GM21717 (cell line): Measurements from ENCODE around the gene ROR1.

ENCODE experiments used
- ATAC-seq: cut with Tn5 transposase; IDR thresholded peaks from one replicate; pipeline ENCODE4 v1.9.1; 2021; ENCODE audit warnings: mild to moderate bottlenecking, moderate library complexity; ENCODE audit not compliant: unreplicated experiment

Gene ROR1

GRCh38 chr1:63877816-63878215 is 104.0 kb downstream of the ROR1 start:
- ATAC-seq = no peak

GRCh38 chr1:63878932-63879331 is 105.1 kb downstream of the ROR1 start:
- no peak for ATAC-seq

DNA sequence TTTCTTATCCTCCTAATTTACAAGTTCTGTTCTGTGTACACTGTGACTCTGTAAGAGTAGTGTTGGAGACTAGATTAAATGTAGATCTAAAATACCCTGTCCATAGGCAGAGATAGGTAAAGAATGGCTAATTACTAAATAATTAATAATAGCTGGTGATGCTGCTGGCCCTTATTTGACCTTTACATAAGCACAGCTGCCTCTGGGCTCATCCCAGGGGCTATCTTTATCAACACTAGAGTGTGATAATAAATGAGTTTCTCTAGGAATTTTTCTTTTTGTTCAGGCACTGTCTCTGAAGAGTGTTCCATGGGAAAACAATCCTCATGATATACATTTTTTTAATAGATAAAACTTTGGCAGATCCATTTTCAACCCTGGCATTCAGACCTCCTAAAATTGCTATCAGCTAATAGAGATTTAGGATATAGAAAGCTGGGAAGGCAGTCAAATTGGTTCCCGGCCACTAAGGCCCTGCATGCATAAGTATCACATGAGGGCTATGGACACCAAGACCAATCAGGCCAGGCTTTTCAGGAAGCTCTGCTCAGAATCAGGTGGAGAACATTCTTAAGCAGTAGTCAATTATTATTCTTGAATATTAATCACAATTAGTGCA is 107.2 kb downstream of the ROR1 start:
- ATAC-seq = no peak

- no peak for ATAC-seq
Measured at GRCh38 chr1:63882048-63882704, 108.4 kb downstream of the ROR1 start.

- no peak for ATAC-seq
Measured at GRCh38 chr1:63883494-63884235, 109.8 kb downstream of the ROR1 start.

GRCh38 chr1:63884486-63884885 is 110.7 kb downstream of the ROR1 start:
- no peak for ATAC-seq

DNA sequence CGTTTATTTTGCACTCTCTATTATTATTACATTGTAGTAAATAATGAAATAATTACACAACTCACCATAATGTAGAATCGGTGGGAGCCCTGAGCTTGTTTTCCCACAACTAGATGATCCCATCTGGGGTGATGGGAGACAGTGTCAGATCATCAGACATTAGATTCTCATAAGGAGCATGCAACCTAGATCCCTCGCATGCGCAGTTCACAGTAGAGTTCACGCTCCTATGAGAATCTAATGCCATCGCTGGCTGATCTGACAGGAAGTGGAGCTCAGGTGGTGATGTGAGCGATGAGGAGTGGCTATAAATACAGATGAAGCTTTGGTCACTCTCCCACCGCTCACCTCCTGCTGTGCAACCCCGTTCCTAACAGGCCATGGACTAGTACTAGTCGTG is 112.1 kb downstream of the ROR1 start:
- no peak for ATAC-seq

DNA sequence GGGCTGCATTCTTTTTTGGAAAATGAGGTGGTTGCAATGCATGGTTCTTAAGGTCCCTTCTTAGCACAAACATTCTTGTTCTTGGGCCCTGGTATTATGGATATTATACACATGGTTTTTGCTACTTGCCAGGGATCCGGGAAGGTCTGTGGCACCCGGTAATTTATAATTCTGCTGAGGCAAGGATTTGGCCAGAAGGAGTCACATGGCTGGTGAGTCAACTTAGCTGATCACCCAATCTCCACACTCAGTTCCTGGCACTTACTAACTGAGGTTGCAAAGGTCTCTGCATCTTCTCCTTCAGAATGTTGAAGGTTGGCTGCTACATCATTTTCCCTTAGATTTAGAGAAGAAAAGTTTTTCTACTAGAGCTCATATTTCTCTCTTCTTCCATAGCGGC is 112.5 kb downstream of the ROR1 start:
- ATAC-seq = no peak

- ATAC-seq = no peak
Measured at GRCh38 chr1:63887809-63888208, 114.0 kb downstream of the ROR1 start.

GRCh38 chr1:63888984-63889383 is 115.2 kb downstream of the ROR1 start:
- no peak for ATAC-seq

DNA sequence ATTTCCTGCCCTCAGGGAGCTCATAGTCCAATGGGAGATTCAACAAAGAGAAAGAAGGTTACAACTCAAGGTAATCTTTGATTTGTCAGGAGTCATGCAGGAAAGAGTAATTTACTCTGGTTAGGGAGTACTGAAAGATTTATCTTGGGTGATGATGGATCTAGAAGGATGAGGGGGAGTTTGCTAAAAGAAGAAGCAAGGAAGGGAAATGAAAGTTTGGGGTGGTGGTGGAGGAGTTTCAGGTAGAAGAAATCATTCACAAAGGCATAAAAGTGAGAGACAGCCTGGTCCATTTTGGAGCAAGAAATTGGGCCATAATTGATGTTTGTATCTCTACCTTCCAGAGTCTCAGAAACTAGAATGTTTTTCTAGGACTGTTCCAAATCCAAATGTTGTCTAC is 116.7 kb downstream of the ROR1 start:
- no peak for ATAC-seq

- no peak for ATAC-seq
Measured at GRCh38 chr1:63891060-63891690, 117.4 kb downstream of the ROR1 start.

DNA sequence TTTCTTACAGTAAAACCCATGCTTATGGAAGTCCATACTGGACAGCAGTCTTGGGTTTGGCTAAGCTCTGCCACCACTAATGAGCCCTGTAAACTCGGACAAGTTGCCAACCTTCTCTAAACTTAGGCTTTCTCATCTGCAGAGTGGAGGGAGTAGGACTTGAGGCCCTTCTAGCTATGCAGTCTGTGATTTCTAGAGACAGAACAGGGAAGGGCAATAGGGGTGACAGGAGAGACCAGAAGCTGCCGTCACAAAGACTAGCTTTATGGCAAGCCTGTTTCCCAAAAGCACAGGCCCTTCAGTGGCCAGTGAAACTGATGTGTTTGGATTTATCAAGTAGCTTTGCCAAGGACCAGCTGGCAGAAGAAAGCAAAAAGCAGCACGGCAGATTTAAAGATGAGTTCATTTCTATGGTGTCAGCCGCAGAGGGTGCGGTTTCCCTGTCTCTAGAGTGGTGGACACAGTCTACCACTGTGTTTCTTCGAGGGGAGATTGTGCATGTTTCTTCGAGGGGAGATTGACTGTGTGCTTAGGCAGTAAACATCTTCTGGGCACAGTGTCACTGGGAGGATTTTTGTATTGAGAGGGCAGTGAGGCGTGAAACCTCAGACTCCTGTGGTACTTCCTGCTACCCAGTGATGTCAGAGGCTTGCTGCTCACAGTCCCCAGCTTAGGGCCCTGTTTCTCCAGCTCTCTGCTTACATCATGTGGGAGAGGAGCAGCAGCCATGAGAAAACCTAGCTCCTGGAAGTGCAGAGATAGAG is 119.0 kb downstream of the ROR1 start:
- ATAC-seq = peak; percentile 99

- ATAC-seq = no peak
Measured at GRCh38 chr1:63893976-63894375, 120.2 kb downstream of the ROR1 start.

- ATAC-seq = no peak
Measured at GRCh38 chr1:63894627-63895265, 120.9 kb downstream of the ROR1 start.

- no peak for ATAC-seq
Measured at GRCh38 chr1:63896755-63897154, 122.9 kb downstream of the ROR1 start.

- ATAC-seq = no peak
Measured at GRCh38 chr1:63898428-63899196, 124.8 kb downstream of the ROR1 start.

DNA sequence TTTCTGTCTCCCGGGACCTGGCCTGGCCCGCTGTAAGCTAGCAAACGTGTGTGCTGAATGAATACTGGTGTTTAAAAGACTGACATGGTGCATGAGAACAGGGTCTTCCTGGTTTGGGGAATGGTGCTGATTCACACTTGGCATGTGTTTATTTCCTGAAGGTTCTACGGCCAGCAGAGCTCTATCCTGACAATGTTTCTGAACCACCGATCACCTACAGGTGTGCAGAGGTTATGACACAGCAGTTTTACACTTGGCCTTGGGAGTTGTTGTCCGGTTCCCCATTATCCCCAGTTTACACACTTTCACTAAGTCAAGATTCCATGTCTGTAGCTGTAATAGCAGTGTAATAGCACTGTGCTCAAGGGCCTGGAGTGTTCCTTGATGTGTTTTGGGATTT is 127.3 kb downstream of the ROR1 start:
- no peak for ATAC-seq

- no peak for ATAC-seq
Measured at GRCh38 chr1:63902844-63903589, 129.2 kb downstream of the ROR1 start.
